Embryonic facial prominence (tissue), 1 donor: ENCODE results near the gene ZNF81.
"Not testable (repeated sequence)": the region's sequence is repeated elsewhere in the genome, so short reads cannot be mapped to it uniquely, and the experiment has no call there.

Source experiments
- DNase-seq: peaks from one replicate; pipeline ENCODE4 v3.0.0-alpha.2; 2016; ENCODE audit errors: extremely low spot score

The ZNF81 gene

GRCh38 chrX:47836164-47837072, at the start of gene ZNF81:
TSS of gene ZNF81 (plus strand) at chrX:47836902. CDS start at chrX:47846268, 9,366 bp downstream.
- DNase-seq = peak; percentile 83

- DNase-seq = no peak
Observed at GRCh38 chrX:47796433-47796906, 40.2 kb upstream of the ZNF81 start.

DNA sequence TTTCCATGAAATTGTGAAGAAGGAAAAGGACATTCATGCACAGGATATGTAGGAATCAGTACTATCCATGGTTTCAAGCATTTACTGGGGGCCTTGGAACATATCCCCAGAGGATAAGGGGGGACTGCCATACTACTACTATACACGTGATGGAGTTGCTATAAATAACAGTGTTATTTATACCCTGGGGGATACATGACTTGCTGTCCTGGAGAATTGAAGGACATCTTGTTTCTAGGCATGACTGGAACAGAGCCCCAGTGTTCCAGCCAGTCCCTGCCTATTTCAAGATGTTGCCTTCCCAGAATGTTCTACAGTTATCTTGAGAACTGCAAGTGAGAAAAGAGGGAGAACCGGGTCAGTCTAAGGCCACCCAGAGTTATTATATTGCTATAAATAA, 39.6 kb upstream of the ZNF81 start:
- DNase-seq = no peak

GRCh38 chrX:47798861-47799260, 37.8 kb upstream of the ZNF81 start:
- no peak for DNase-seq

DNA sequence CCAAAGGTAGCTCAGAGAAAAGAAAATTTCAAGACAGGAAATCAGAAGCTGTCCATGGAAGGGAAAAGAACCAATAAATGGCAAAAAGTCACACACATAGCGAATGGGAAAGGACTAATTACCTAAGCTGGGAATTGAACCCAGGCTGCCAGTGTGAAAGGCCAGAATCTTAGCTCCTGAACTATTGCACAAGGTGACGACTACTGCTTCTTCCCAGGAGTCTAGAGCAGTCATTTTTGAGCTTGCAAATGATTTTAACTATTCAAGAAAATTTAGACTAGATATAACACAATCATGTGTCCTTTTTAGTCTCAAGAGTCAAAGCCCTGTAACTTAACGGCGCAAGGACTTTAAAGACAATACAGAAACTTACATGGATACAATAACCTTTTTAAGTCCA, 34.1 kb upstream of the ZNF81 start:
- no peak for DNase-seq

GRCh38 chrX:47803103-47803502, 33.6 kb upstream of the ZNF81 start:
- not testable (repeated sequence) for DNase-seq

DNA sequence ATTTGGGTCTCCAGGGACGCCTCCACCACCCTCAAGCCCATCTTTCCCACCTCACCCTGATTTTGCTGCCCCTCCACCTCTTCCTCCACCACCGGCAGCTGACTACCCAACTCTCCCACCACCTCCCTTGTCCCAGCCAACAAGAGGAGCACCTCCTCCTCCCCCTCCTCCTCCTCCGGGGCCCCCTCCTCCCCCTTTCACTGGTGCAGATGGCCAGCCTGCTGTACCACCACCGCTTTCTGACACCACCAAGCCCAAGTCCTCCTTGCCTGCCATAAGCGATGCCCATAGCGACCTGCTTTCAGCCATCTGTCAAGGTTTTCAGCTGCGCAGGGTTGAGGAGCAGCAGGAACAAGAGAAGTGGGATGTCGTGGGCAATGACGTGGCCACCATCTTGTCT, 32.4 kb upstream of the ZNF81 start:
- no peak for DNase-seq

GRCh38 chrX:47805844-47806243, 30.9 kb upstream of the ZNF81 start:
- DNase-seq = not testable (repeated sequence)

GRCh38 chrX:47806415-47807271, 30.1 kb upstream of the ZNF81 start:
- not testable (repeated sequence) for DNase-seq

GRCh38 chrX:47807272-47807538, 29.5 kb upstream of the ZNF81 start:
- not testable (repeated sequence) for DNase-seq

DNA sequence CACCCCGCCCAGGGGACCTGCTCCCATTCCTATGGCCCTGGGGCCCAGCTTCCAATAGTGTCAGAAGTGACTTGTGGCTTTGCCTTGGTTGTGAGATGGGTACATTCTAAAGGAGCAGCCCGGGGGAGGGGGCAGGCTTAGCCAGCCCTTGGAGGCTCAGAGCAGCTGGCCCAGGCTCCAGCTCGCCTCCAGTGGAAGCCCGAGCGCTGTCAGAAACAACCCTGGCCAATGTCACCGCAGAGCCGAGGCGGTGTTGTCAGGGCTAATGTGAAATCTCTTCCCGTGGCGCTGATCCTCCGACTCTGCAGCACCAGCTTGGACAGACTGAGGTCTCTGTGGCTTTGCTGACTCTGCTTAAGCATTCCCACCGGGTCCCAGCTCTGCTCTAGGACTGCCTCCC, 29.2 kb upstream of the ZNF81 start:
- no peak for DNase-seq

DNA sequence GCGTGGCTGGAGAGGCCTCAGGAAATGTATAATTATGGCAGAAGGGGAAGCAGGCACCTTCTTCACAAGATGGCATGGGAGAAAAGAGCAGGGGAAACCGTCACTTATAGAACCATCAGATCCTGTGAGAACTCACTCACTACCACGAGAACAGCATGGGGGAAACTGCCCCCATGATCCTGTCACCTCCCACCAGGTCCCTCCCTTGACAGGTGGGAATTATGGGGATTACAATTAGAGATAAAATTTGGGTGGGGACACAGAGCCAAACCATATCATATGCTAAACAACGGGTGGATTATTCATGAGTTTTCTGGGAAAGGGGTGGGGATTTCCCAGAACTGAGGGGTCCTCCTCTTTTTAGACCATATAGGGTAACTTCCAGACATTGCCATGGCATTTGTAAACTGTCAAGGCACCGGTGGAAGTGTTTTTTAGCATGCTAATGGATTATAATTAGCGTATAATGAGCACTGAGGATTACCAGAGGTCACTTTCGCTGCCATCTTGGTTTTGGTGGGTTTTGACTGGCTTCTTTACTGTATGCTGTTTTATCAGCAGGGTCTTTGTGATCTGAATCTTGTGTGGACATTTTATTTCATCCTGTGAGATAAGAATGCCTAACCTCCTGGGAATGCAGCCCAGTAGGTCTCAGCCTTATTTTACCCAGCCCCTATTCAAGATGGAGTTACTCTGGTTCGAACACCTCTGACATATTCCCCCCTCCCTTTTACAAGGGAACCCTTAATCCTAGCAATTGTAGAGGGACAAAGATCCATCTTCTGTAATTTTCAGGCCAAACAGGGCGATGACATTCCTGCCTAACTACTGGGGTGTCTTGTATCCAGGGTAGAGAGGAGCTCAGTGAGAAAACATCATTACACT, 27.6 kb upstream of the ZNF81 start:
- no peak for DNase-seq

DNA sequence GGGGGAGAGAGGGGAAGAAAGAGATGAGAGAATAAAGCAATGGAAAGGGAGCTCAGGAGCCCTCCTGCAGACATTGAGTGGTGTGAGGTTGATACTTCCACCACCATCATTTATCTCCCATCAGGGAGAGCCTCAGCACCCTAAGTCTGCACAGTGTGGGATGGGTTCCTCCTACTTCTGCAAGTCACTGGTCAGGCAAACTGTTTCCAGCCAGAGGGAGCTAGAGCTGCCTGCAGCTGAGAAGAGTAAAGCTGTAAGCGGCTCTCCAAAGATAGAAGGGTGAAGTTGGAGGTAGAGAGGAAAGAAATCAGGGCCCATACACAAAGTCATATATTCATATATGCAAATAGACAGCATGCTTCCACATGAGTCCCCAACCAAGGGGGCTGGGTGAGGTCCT, 21.9 kb upstream of the ZNF81 start:
- no peak for DNase-seq

DNA sequence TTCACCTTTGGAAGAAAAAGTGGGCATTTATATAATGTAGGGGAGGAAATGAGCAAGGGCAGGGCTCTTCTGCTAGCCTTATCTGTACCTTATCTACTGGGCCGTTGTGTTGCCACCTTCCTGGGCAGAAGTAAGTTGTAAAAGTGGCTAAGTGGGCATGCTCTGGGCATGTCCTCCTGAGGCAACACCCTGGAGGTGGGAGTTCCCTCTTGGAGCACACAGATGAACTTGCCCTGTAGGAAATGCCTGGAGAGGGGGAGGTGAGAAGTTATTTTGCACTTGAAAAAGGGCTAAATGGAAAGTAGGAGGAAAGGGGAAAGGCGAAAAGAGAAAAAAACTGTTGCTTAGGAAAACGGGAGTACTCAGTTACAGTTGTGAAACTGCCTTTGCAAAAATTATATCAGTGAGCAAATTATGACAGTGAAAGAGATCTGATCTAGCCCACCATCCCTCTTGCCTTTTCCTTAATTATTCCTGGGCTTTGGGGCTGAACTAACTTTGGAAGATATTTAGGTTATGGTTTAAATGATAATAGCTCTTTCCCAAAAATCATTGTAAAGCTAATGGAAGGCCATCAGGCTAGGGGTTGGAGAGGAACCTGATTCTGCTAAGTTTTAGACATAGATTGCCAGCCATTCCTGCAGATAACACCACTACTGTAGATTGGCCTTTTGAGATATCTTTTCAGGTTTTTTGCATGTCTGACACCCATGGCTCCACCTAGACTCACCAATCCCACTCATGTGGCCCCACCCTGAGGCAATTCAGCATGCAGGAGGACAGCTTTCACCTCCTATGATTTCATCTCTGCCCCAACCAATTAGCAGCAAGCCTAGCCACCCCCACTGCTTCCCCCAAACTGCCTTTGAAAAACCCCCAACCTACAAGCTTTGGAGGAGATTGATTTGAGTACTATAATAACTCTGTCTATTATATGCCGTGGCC, 20.5 kb upstream of the ZNF81 start:
- no peak for DNase-seq

GRCh38 chrX:47817421-47817820, 19.3 kb upstream of the ZNF81 start:
- DNase-seq = no peak

DNA sequence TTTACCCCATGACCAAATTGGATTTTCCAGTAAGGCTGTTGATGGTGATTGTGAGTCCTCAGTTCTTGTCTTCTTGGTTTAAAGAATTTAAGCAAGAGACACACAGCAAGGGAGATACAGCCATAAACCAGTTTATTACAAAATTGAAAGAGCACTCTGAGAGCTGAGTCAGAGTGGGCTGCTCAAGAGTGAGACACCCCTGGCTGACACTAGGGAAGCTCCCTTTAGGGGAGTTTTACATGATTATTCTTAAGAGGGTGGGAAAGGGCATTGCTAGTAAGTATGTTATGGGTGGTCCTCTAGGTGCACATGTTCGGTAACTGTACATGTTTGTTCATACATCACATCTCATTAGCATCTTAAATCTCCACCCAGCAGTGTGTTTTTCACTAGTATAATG, 18.8 kb upstream of the ZNF81 start:
- no peak for DNase-seq

DNA sequence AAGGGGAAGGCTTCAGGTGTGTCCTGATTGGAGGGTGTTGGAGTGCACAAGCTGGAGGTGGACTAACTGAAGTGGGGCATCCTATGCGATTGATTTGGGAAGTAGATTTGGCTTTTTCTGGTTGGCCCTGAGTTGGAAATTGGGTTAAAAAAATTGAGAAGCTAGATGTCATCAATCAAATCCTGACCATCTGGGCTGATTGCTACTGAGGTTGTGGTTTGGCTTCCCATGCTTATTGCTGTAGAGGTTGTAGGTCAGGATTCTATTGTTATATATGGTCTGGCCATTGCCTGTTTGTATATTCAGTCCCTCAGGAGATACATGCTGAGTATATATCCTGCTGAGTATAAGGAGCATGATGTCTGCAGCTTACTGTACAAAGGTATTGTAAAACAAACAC, 7.7 kb upstream of the ZNF81 start:
- DNase-seq = no peak

DNA sequence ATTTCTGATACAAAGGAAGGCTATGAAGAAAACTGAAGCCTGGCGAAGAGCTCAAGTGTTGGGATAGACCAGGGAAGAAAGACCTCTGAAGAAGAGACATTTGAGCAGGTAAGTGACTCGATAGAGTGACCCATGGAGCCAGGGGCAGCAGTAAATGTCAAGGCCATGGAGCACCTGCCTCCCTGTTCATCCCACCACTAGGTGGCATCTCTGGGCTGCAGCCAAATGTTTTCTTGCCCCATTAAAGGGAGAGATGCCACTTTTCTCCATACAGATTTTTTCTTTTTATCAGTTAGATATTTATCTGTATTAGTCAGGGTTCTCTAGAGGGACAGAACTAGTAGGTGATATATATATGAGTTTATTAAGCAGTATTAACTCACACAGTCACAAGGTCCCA, 4.9 kb upstream of the ZNF81 start:
- DNase-seq = no peak

DNA sequence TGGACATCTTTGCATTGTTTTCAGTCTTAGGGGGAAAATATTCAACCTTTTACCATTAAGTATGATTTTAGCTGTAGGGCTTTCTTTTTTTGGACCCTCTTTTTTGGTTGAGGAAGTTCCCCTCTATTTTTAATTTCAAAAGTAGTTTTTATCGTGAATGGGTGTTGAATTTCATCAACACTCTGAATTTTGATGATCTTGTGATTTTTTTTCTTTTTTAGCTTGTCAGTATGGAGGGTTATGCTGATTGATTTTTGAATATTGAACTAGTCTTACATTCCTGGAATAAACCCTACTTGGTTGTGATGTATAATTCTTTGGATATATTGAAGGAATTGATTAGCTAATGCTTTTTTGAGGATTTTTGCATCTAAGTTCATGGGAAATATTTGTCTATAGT, 1.7 kb downstream of the ZNF81 start:
- DNase-seq = no peak

DNA sequence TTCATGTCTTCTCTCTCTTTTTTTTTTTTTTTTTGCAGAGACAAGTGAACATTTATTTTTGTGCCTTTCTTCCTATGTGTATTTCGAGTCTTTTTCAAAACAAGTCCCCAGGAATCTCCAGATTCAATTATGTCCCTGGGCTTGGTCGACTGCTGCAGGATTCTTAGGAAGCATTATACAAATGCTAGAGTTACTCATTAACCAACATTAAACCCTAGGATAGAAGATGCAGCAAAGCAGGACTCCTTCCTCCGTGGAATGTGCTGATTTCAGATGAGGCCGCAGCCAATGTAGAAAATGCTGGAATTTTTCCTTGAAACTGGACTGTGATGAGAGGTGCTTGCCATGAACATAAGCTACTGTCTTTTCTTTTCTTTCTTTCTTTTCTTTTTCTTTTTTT, 3.4 kb downstream of the ZNF81 start:
- DNase-seq = no peak

GRCh38 chrX:47843363-47843762, 6.7 kb downstream of the ZNF81 start:
- DNase-seq = no peak
